Stimulated activated CD4-positive, alpha-beta T cell treated with anti-CD3 and anti-CD28 coated beads, Interleukin-12 subunit alpha, Interleukin-12 subunit beta, amount 100 ng/mL, for 48 hours (primary cell): ENCODE results near the gene HMCN1.

Source experiments
- DNase-seq, 3 donors: peaks; one replicate each; pipeline ENCODE4 v3.0.0-alpha.2; 2020; ENCODE audit warnings: low read depth in 2 of 3, low spot score in 1 of 3

The HMCN1 gene

GRCh38 chr1:186002406-186002805, 268.2 kb downstream of the HMCN1 start:
- DNase-seq = no peak

GRCh38 chr1:186009039-186009737, 275.0 kb downstream of the HMCN1 start:
- DNase-seq = no peak

- DNase-seq = no peak
Measured at GRCh38 chr1:186014370-186015037, 280.3 kb downstream of the HMCN1 start.

GRCh38 chr1:186016856-186017255, 282.7 kb downstream of the HMCN1 start:
- DNase-seq = no peak

GRCh38 chr1:186022184-186022583, 288.0 kb downstream of the HMCN1 start:
- no peak for DNase-seq

GRCh38 chr1:186026946-186027345, 292.8 kb downstream of the HMCN1 start:
- DNase-seq = no peak

- DNase-seq = no peak
Measured at GRCh38 chr1:186027621-186028020, 293.4 kb downstream of the HMCN1 start.

GRCh38 chr1:186030453-186030852, 296.3 kb downstream of the HMCN1 start:
- no peak for DNase-seq

GRCh38 chr1:186033847-186034271, 299.7 kb downstream of the HMCN1 start:
- DNase-seq = no peak

- DNase-seq = no peak
Measured at GRCh38 chr1:186042230-186042629, 308.0 kb downstream of the HMCN1 start.

GRCh38 chr1:186043296-186043695, 309.1 kb downstream of the HMCN1 start:
- no peak for DNase-seq

GRCh38 chr1:186044079-186044685, 310.0 kb downstream of the HMCN1 start:
- DNase-seq = no peak

GRCh38 chr1:186046437-186047211, 312.4 kb downstream of the HMCN1 start:
- no peak for DNase-seq

GRCh38 chr1:186050360-186050759, 316.2 kb downstream of the HMCN1 start:
- DNase-seq = no peak

- DNase-seq = no peak
Measured at GRCh38 chr1:186054003-186054402, 319.8 kb downstream of the HMCN1 start.

- DNase-seq = no peak
Measured at GRCh38 chr1:186054932-186055331, 320.7 kb downstream of the HMCN1 start.

GRCh38 chr1:186055846-186056245, 321.7 kb downstream of the HMCN1 start:
- no peak for DNase-seq

GRCh38 chr1:186057086-186057485, 322.9 kb downstream of the HMCN1 start:
- DNase-seq = no peak

- no peak for DNase-seq
Measured at GRCh38 chr1:186059311-186059710, 325.1 kb downstream of the HMCN1 start.

- DNase-seq = no peak
Measured at GRCh38 chr1:186059752-186060151, 325.6 kb downstream of the HMCN1 start.

- DNase-seq = no peak
Measured at GRCh38 chr1:186060226-186060625, 326.0 kb downstream of the HMCN1 start.
